Ectodermal cell (in vitro differentiated cells): ENCODE results near the gene ARHGAP22.

Source experiments
- H3K27ac ChIP-seq: 2 replicates; pipeline ENCODE4 v1.7.0; 2013; ENCODE audit warnings: mild to moderate bottlenecking, low read depth, low read length; ENCODE audit not compliant: insufficient read depth, poor library complexity, severe bottlenecking
- H3K27me3 ChIP-seq: 2 replicates; pipeline ENCODE4 v1.7.0; 2013; ENCODE audit warnings: mild to moderate bottlenecking, low read length; ENCODE audit not compliant: insufficient read depth, control insufficient read depth, poor library complexity, severe bottlenecking
- H3K36me3 ChIP-seq: one replicate; pipeline ENCODE4 v1.7.0; 2013; ENCODE audit warnings: low read length; ENCODE audit not compliant: control insufficient read depth, insufficient read depth
- H3K4me1 ChIP-seq: one replicate; pipeline ENCODE4 v1.7.0; 2013; ENCODE audit warnings: low read length; ENCODE audit not compliant: control insufficient read depth, insufficient read depth
- H3K4me3 ChIP-seq: 2 replicates; pipeline ENCODE4 v1.7.0; 2013; ENCODE audit warnings: low read depth, low read length, control low read depth; ENCODE audit not compliant: insufficient read depth
- H3K9me3 ChIP-seq: 2 replicates; pipeline ENCODE4 v1.7.0; 2013; ENCODE audit warnings: mild to moderate bottlenecking, low read length, moderate library complexity; ENCODE audit not compliant: control insufficient read depth
- WGBS, 2 experiments: methylation state at CpG; one replicate each; pipeline ENCODE4 v1.1.7; 2013; ENCODE audit warnings: missing lambda C conversion rate in 2 of 2; 5-methylcytosine and 5-hydroxymethylcytosine counted together

Gene ARHGAP22

GRCh38 chr10:48451969-48452878, 152.6 kb downstream of the ARHGAP22 start:
- Histone ChIP-seq H3K4me3 (no peak overlapping the region), H3K4me1 (peaks cover 7% of the 10 kb centered on the region), H3K27ac (no peak overlapping the region), H3K9me3 (no peaks in the 10 kb centered on the region), H3K27me3 (no peaks in the 10 kb centered on the region), H3K36me3 (no peaks in the 10 kb centered on the region)
- 86 to 88% methylated on average over 14 to 15 of the region's 15 CpGs for WGBS, 2 experiments

- 94 to 95% methylated on average over 43 of the region's 43 CpGs for WGBS, 2 experiments
These were observed 154.0 kb downstream of the ARHGAP22 start for GRCh38 chr10:48450741-48451466.

GRCh38 chr10:48450233-48450740, 154.6 kb downstream of the ARHGAP22 start:
- 95 to 96% methylated on average over 49 of the region's 49 CpGs for WGBS, 2 experiments
- Histone ChIP-seq H3K4me3 (no peak overlapping the region), H3K9me3 (no peaks in the 10 kb centered on the region), H3K27me3 (no peaks in the 10 kb centered on the region), H3K36me3 (no peaks in the 10 kb centered on the region), H3K4me1 (peaks cover 1% of the 10 kb centered on the region), H3K27ac (no peak overlapping the region)

More at GRCh38 chr10:48450741-48451466, 154.0 kb downstream of the ARHGAP22 start:
- Histone ChIP-seq H3K36me3 (no peaks in the 10 kb centered on the region), H3K9me3 (no peaks in the 10 kb centered on the region), H3K27ac (no peak overlapping the region), H3K4me1 (no peaks in the 10 kb centered on the region), H3K4me3 (no peak overlapping the region), H3K27me3 (no peaks in the 10 kb centered on the region)

GRCh38 chr10:48449501-48450232, 155.2 kb downstream of the ARHGAP22 start:
- Histone ChIP-seq H3K27ac (no peak overlapping the region), H3K27me3 (no peaks in the 10 kb centered on the region), H3K9me3 (no peaks in the 10 kb centered on the region), H3K36me3 (no peaks in the 10 kb centered on the region), H3K4me3 (no peak overlapping the region), H3K4me1 (peaks cover 7% of the 10 kb centered on the region)
- 92% methylated on average over 19 of the region's 19 CpGs for WGBS, 2 experiments

- 94 to 99% methylated on average over 4 of the region's 4 CpGs for WGBS, 2 experiments
- H3K9me3 ChIP-seq = no peaks in the 10 kb centered on the region
- no peaks in the 10 kb centered on the region for H3K36me3 ChIP-seq
These were observed 156.1 kb downstream of the ARHGAP22 start for GRCh38 chr10:48448796-48449195.

GRCh38 chr10:48447356-48448215, 157.3 kb downstream of the ARHGAP22 start:
- WGBS, 2 experiments = 92 to 93% methylated on average over 11 of the region's 11 CpGs
- H3K4me1 ChIP-seq = peaks cover 11% of the 10 kb centered on the region
- no peaks in the 10 kb centered on the region for H3K27me3 ChIP-seq
- no peaks in the 10 kb centered on the region for H3K36me3 ChIP-seq
- H3K27ac ChIP-seq = no peak overlapping the region
- no peaks in the 10 kb centered on the region for H3K9me3 ChIP-seq
- no peak overlapping the region for H3K4me3 ChIP-seq

More at GRCh38 chr10:48448796-48449195, 156.1 kb downstream of the ARHGAP22 start:
- H3K4me3 ChIP-seq = no peak overlapping the region
- H3K27me3 ChIP-seq = no peaks in the 10 kb centered on the region
- peaks cover 11% of the 10 kb centered on the region for H3K4me1 ChIP-seq
- no peak overlapping the region for H3K27ac ChIP-seq

GRCh38 chr10:48446785-48447184, 158.1 kb downstream of the ARHGAP22 start:
- no peak overlapping the region for H3K4me3 ChIP-seq
- no peak overlapping the region for H3K27ac ChIP-seq
- no peaks in the 10 kb centered on the region for H3K36me3 ChIP-seq
- 92 to 94% methylated on average over 7 of the region's 7 CpGs for WGBS, 2 experiments
- peaks cover 11% of the 10 kb centered on the region for H3K4me1 ChIP-seq
- H3K9me3 ChIP-seq = no peaks in the 10 kb centered on the region
- H3K27me3 ChIP-seq = no peaks in the 10 kb centered on the region

GRCh38 chr10:48445932-48446331, 158.9 kb downstream of the ARHGAP22 start:
- H3K4me3 ChIP-seq = no peak overlapping the region
- 87% methylated on average over 7 of the region's 7 CpGs for WGBS, 2 experiments
- no peak overlapping the region for H3K27ac ChIP-seq
- peaks cover 11% of the 10 kb centered on the region for H3K4me1 ChIP-seq
- H3K36me3 ChIP-seq = no peaks in the 10 kb centered on the region
- no peaks in the 10 kb centered on the region for H3K27me3 ChIP-seq
- no peaks in the 10 kb centered on the region for H3K9me3 ChIP-seq
